Measurements from ENCODE around the gene RPUSD1.

Gene RPUSD1

DNA sequence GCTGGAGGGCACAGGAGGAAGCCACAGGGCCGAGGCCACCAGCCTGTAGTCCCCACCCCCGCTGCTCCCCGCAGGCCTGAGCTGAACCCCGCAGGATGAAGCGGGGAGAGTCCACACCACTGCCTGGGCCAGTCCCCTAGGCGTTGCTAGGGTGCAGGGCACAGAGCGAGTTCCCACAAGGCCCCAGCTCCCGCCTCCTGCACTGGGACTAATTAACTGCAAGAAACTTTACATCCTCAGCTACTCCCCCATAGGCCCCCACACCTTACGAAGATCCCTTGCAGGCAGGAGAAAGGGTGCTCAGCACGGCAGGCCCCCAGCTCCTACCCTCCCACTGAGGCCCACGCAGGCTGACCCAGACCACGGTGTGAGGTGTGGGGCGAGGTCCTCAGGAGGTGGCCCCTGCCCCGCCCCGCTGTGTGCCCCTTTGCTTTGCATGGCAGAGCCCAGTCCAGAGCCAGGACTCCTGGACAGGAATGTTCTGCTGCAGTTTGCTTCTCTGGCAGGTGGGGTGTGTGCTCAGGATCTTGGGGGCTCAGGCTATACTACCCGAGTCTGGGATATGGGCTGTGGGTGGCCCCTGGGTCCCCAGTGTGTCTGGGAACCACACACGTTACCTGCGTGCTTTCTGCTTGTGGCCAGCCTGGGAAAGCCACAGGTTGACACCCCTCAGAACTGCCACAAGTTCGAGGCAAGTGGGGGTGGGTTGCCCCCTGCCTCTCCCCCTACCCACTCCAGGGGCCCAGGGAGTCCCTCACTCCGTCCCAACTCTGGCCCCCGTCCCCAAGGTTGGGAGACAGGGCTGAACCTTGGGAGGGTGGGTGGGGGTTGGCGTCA lies 11.1 kb upstream of the RPUSD1 start:
- no peak for FAIRE-seq
- TF ChIP-seq CTCF (IDR thresholded peaks at IDR 0.05; ENCODE audit: insufficient read depth, missing control alignments), result no peak
- no peak for DNase-seq (ENCODE audit: insufficient read length, low spot score)

GRCh38 chr16:798666-799065 lies 10.5 kb upstream of the RPUSD1 start:
- no peak for FAIRE-seq
- no peak for DNase-seq (ENCODE audit: insufficient read length, low spot score)
- no peak for TF ChIP-seq CTCF (IDR thresholded peaks at IDR 0.05; ENCODE audit: insufficient read depth, missing control alignments)

DNA sequence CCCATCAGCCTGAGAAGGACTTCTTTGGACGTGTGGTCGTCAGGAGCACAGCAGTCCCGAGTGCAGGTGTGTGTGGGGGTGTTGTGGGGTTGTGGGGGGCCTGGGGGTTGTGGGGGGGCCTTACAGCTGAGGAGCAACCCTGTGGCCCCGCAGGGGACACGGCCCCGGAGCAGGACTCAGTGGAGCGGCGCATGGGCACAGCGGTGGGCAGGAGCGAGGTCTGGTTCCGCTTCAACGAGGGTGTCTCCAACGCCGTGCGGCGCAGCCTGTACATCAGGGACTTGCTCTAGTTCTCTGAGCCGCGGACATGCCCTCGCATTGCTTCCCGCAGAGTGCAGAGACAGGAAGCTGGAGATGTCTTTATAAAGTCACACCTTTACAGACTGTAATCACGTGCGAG lies 9.5 kb upstream of the RPUSD1 start:
- TF ChIP-seq CTCF (IDR thresholded peaks at IDR 0.05; ENCODE audit: insufficient read depth, missing control alignments), result no peak
- FAIRE-seq (no peak), DNase-seq (ENCODE audit: insufficient read length, low spot score) (no peak)

- no peak for TF ChIP-seq CTCF (IDR thresholded peaks at IDR 0.05; ENCODE audit: insufficient read depth, missing control alignments)
- FAIRE-seq (no peak), DNase-seq (ENCODE audit: insufficient read length, low spot score) (no peak)
These were observed 8.9 kb upstream of the RPUSD1 start for GRCh38 chr16:797120-797420.

DNA sequence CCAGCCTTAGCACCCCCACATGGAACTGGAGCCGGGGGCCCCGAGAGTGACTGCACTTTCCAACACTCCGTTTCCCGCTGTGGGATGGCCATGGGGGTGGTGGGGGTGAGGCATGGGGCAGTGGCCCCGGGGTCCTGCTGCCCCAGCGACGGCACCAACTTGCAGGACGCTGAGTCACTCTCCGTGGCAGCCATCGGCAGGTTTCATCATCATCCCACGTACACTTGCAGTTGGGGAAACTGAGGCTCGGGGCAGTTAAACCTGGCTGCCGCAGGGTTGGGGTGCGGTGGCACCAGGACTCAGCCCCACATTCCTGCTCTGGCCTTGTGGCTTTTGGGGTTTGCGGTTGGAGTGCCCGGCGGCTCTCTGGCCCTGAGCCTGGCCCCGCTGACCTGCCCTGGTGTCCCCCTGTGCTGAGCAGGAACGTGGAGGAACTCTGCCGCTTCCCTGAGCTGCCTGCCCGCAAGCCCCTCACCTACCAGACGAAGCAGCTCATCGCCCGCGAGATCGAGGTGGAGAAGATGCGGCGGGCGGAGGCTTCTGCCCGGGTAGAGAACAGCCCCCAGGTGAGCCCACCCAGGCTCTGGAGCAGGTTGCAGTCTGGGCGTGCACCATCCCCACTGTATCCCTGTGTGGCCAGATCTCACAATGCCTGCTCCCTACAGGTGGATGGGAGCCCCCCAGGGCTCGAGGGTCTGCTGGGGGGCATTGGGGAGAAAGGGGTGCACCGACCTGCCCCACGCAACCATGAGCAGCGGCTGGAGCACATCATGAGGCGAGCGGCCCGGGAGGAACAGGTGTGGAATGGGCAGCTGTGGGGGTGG lies 8.3 kb upstream of the RPUSD1 start:
- no peak for TF ChIP-seq CTCF (IDR thresholded peaks at IDR 0.05; ENCODE audit: insufficient read depth, missing control alignments)
- no peak for DNase-seq (ENCODE audit: insufficient read length, low spot score)
- no peak for FAIRE-seq

DNA sequence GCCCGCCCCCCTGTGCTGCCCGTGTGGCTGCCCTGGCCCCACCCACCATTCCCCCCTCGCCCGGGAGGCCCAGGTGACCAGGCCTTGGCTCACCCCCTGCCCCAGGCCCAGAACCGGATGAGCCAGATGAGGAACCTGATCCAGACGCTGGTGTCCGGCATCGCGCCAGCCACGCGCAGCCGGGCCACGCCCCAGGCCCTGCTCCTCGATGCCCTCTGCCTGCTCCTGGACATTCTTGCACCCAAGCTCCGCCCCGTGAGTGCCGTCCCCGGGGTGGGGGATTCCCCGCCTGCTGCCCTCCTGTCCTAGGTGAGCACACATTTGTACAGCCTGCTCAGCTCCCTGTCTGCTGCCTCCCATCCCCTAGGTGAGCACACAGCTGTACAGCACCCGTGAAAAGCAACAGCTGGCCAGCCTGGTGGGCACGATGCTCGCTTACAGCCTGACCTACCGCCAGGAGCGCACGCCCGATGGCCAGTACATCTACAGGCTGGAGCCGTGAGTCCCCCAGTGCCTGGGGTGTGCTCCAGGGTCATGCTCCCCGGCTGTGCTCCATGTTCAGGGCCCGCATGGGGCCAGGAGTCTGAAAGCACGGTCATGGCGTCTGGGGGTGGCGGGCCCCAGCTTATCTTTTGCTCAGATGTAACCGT lies 7.5 kb upstream of the RPUSD1 start:
- TF ChIP-seq CTCF (IDR thresholded peaks at IDR 0.05; ENCODE audit: insufficient read depth, missing control alignments), result no peak
- DNase-seq (ENCODE audit: insufficient read length, low spot score), result no peak
- no peak for FAIRE-seq

All from D721Med (cell line).